ENCODE data around the gene GPR68. TPM values are rescaled to one million over a fixed set of nuclear protein-coding genes. Genes with fewer than 3 reads are reported as not detected.
"Not testable (repeated sequence)": the region's sequence is repeated elsewhere in the genome, so short reads cannot be mapped to it uniquely, and the experiment has no call there.

The GPR68 gene
- polyA plus RNA-seq, 1 donor from 2014 or later = 1.6 TPM

DNA sequence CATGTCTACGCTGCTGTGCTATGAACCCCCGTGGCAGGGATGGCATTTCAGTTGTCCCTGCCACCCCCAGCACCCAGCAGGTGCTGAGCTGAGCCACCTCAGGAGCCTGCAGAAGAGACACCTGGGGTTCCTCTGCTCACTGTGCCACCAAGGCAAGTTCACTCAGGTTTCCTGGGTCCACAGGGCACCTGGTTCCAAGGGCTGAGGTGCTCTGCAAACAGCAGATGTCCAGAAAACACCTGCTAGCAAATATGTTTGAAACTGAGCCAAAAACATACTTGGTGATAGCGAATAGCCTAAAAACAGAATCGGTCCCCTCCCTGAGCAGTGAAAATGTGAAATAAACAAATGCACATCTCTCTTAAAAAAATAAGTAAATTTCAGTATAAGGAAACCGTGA, 35.6 kb upstream of the GPR68 start:
- Mint-ChIP-seq H3K4me1 (peaks cover 0 to 6% (median 4%) of the 10 kb centered on the region in 3 donors), H3K27ac (no peak overlapping the region), H3K9me3 (no peaks in the 10 kb centered on the region), H3K36me3 (peaks cover 6% of the 10 kb centered on the region), H3K27me3 (no peaks in the 10 kb centered on the region), H3K4me3 (no peak overlapping the region)

DNA sequence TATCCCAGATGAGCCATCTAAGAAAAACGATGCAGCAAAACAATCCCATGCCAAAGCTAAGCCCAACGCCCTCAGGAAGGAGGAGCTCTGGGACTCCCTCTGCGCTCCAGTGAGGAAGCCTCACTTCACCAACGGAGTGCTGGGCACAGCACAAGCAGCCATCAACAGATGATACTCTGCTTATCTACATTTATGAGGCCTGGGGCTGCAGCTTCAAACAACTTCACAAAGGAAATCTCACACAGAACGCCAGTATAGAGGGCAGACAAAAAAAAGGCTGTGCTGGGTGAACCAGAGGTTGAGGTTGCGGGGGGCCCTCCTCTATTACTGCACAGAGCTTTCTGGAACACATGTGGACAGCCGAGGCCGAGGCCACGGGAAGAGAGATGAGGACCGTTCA, 34.9 kb upstream of the GPR68 start:
- Mint-ChIP-seq H3K4me3 (no peak overlapping the region), H3K4me1 (peaks cover 0 to 2% (median 0%) of the 10 kb centered on the region in 3 donors), H3K36me3 (peaks cover 6% of the 10 kb centered on the region), H3K9me3 (no peaks in the 10 kb centered on the region), H3K27me3 (no peaks in the 10 kb centered on the region), H3K27ac (no peak overlapping the region)

DNA sequence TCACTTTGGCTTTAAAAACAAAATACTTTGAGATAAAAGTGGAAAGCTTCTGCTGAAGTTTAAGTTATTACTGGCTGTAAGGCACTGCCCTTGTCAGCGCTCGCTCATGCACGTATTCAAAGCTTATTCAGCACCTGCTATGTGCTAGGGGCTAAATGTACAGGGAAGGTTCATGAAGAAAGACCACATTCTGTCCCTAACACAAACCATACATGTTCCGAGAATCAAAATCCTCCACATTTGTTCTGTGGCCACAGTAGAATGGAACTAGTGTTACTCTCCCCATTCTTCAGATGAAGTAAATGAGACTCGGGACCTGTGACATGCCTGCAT, 33.8 kb upstream of the GPR68 start:
- Mint-ChIP-seq H3K9me3 (no peaks in the 10 kb centered on the region), H3K4me3 (no peak overlapping the region), H3K27ac (no peak overlapping the region), H3K27me3 (no peaks in the 10 kb centered on the region), H3K4me1 (no peaks in the 10 kb centered on the region), H3K36me3 (peaks cover 3% of the 10 kb centered on the region)

DNA sequence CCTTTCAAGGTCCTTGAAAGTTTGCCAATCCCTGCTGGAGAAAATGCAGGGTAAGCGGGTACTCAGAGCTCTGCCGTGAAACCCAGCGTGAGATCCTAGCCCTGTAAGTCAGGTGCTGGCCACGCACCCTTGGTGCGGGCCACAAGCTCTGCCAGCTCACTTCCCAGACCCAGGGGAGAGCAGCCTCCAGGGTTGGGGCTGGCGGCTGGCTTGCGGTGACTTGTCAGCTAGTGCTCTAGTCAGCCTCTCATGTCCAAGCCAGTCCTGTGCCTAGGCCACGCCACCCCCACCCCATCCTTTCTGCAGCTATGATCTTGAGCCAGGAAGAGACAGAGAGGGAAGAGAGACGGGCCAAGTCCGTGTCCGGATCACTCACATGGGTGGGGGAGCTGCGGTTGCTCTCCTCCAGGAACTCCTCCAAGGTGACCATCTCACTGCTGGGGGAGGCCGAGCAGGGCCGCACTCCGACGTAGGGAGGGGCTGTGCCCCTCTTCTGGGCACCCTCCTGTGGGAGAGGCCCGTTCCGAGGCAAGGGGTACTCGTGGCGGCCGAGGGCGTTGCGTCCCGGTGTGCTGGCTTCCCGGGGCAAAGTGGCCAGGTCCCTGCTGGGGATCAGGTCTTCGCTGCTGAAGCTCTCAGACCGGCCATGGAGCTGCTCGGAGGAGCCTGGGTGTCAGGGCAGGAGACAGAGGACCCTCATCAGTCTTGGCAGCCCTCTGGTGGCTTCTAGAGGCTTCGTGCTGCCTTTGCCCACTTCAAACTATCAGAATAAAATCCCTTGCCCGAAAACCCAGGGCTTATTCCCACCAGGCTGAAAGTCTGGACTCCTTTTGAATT, 33.3 kb upstream of the GPR68 start:
- H3K27ac Mint-ChIP-seq = no peak overlapping the region
- no peaks in the 10 kb centered on the region for H3K36me3 Mint-ChIP-seq
- no peak overlapping the region for H3K4me3 Mint-ChIP-seq
- H3K9me3 Mint-ChIP-seq = no peaks in the 10 kb centered on the region
- H3K27me3 Mint-ChIP-seq = no peaks in the 10 kb centered on the region
- H3K4me1 Mint-ChIP-seq = no peaks in the 10 kb centered on the region

GRCh38 chr14:91274796-91275195, 30.3 kb upstream of the GPR68 start:
- H3K4me1 Mint-ChIP-seq = no peaks in the 10 kb centered on the region
- no peaks in the 10 kb centered on the region for H3K9me3 Mint-ChIP-seq
- no peaks in the 10 kb centered on the region for H3K27me3 Mint-ChIP-seq
- no peaks in the 10 kb centered on the region for H3K36me3 Mint-ChIP-seq
- H3K27ac Mint-ChIP-seq = peak overlapping the region in 1 of 3 donors; percentile 25
- H3K4me3 Mint-ChIP-seq = no peak overlapping the region

- Mint-ChIP-seq H3K36me3 (no peaks in the 10 kb centered on the region), H3K4me3 (no peak overlapping the region), H3K27ac (no peak overlapping the region), H3K4me1 (no peaks in the 10 kb centered on the region), H3K9me3 (no peaks in the 10 kb centered on the region), H3K27me3 (no peaks in the 10 kb centered on the region)
Observed at GRCh38 chr14:91273885-91274273, 29.4 kb upstream of the GPR68 start.

- Mint-ChIP-seq H3K27ac (no peak overlapping the region), H3K27me3 (no peaks in the 10 kb centered on the region), H3K9me3 (no peaks in the 10 kb centered on the region), H3K4me3 (no peak overlapping the region), H3K4me1 (no peaks in the 10 kb centered on the region), H3K36me3 (no peaks in the 10 kb centered on the region)
Observed at GRCh38 chr14:91273273-91273884, 28.9 kb upstream of the GPR68 start.

- H3K27ac Mint-ChIP-seq = peak overlapping the region in 2 of 3 donors; percentile 49 to 62
- no peaks in the 10 kb centered on the region for H3K27me3 Mint-ChIP-seq
- no peak overlapping the region for H3K4me3 Mint-ChIP-seq
- peaks cover 0 to 1% (median 0%) of the 10 kb centered on the region in 3 donors for H3K4me1 Mint-ChIP-seq
- H3K36me3 Mint-ChIP-seq = no peaks in the 10 kb centered on the region
- no peaks in the 10 kb centered on the region for H3K9me3 Mint-ChIP-seq
Observed at GRCh38 chr14:91272341-91273272, 28.1 kb upstream of the GPR68 start.

DNA sequence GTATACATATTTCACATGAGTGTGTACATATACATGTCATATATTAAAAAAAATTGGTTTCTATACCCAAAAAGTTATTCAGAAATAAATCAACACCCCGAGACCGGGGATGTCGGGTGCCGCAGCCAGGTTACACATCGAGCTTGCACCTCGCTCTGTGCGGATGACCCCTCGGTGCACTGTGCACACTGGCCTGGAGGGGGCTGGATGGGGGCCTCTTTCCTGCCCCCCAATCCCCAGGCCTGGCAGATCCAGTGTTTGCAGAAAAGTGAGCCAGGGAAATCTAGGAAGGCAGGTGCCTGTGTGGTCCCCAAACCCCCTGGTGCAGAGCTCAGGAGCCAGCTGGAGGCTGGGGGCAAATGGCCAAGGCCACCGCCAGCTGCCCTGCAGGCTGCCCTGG, 27.1 kb upstream of the GPR68 start:
- no peaks in the 10 kb centered on the region for H3K9me3 Mint-ChIP-seq
- H3K27ac Mint-ChIP-seq = peak overlapping the region in 2 of 3 donors; percentile 49 to 50
- H3K4me1 Mint-ChIP-seq = peaks cover 0 to 1% (median 0%) of the 10 kb centered on the region in 3 donors
- no peaks in the 10 kb centered on the region for H3K36me3 Mint-ChIP-seq
- no peak overlapping the region for H3K4me3 Mint-ChIP-seq
- no peaks in the 10 kb centered on the region for H3K27me3 Mint-ChIP-seq

GRCh38 chr14:91270619-91271018, 26.1 kb upstream of the GPR68 start:
- Mint-ChIP-seq H3K27ac (no peak overlapping the region), H3K36me3 (no peaks in the 10 kb centered on the region), H3K4me1 (peaks cover 2 to 5% (median 4%) of the 10 kb centered on the region in 3 donors), H3K4me3 (no peak overlapping the region), H3K9me3 (no peaks in the 10 kb centered on the region), H3K27me3 (no peaks in the 10 kb centered on the region)

DNA sequence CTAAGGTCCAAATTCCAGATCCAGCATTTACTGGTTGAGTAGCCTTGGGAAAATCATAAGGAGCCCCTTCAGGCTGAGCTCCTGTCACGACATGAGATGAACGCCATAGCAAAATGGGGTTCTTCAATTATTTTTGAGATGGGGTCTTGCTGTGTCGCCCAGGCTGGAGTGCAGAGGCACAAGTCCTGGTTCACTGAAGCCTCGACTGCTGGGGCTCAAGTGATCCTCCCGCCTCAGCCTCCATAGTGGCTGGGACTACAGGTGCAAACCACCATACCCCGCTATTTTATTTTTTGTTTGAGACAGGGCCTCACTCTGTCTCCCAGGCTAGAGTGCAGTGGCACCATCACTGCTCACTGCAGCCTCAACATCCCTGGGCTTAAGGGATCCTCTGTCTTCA, 25.7 kb upstream of the GPR68 start:
- Mint-ChIP-seq H3K27ac (peak overlapping the region in 1 of 3 donors; percentile 93), H3K27me3 (peaks cover 2% of the 10 kb centered on the region), H3K4me3 (no peak overlapping the region), H3K36me3 (no peaks in the 10 kb centered on the region), H3K4me1 (peaks cover 6 to 9% (median 8%) of the 10 kb centered on the region in 3 donors), H3K9me3 (no peaks in the 10 kb centered on the region)

DNA sequence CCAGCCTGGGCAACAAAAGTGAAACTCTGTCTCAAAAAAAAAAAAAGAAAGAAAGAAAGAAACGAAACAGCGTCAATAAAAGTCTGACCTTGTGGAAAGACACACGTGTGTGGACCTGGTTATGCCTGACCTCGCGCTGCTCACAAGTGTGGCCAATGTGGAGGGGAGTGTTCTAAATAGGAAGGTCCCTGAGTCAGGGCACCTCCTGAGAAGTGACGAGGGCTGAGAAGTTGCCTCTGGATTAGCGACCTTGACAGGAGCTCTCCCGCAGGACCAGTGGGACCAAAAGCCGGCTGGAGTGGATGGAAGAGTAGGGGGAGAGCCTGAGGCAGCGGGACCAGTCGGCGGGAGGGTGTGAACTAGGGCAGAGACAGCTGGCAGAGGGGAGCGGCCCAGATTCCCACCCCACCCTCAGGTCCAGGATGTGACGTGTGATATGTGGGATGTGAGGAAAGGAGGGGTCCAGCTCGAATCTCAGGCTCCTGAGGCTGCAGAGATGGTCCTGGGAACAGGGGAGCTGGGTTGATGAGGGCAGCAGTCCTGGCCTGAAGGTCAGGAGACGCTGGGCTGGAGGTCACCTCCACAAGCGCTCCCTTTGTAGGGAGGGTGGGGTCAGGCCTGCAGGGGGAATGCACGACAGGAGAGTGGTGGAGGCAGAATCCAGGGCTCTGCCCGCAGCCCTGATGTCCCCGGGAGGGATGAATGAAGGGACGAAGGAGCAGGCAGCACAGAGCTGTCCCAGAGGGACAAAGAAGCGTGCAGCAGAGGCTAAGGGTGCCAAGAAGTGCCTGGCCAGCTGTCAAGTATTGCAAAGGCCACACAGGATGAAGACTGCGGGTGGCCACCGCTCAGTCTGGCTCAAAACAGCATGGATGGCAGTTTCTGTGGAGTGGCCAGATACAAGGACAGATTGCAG, 24.8 kb upstream of the GPR68 start:
- peak overlapping the region in 2 of 3 donors; percentile 73 to 93 for H3K27ac Mint-ChIP-seq
- H3K27me3 Mint-ChIP-seq = peaks cover 5% of the 10 kb centered on the region
- peak overlapping the region in 1 of 4 donors; percentile 37 for H3K4me3 Mint-ChIP-seq
- peaks cover 9 to 11% (median 9%) of the 10 kb centered on the region in 3 donors for H3K4me1 Mint-ChIP-seq
- no peaks in the 10 kb centered on the region for H3K9me3 Mint-ChIP-seq
- no peaks in the 10 kb centered on the region for H3K36me3 Mint-ChIP-seq

- H3K36me3 Mint-ChIP-seq = no peaks in the 10 kb centered on the region
- no peaks in the 10 kb centered on the region for H3K9me3 Mint-ChIP-seq
- H3K4me3 Mint-ChIP-seq = no peak overlapping the region
- peaks cover 12% of the 10 kb centered on the region for H3K27me3 Mint-ChIP-seq
- H3K27ac Mint-ChIP-seq = peak overlapping the region in 2 of 3 donors; percentile 13 to 44
- peaks cover 9 to 21% (median 16%) of the 10 kb centered on the region in 3 donors for H3K4me1 Mint-ChIP-seq
Observed at GRCh38 chr14:91267965-91268437, 23.5 kb upstream of the GPR68 start.

- peaks cover 12% of the 10 kb centered on the region for H3K27me3 Mint-ChIP-seq
- not testable (repeated sequence) for H3K36me3 Mint-ChIP-seq, H3K9me3 Mint-ChIP-seq, H3K4me3 Mint-ChIP-seq
- H3K4me1 Mint-ChIP-seq = peaks cover 9 to 21% (median 16%) of the 10 kb centered on the region in 3 donors
- peak overlapping the region in 2 of 3 donors; percentile 4 to 59 for H3K27ac Mint-ChIP-seq
Observed at GRCh38 chr14:91266276-91266675, 21.8 kb upstream of the GPR68 start.
